ENCODE data around the gene DNAJC7.
"Not testable (repeated sequence)": the region's sequence is repeated elsewhere in the genome, so short reads cannot be mapped to it uniquely, and the experiment has no call there.

The DNAJC7 gene

GRCh38 chr17:41957031-41957868, 60.0 kb downstream of the DNAJC7 start:
- DNase-seq (ENCODE audit: low read depth in 2 of 2) = no peak

- no peak for DNase-seq (ENCODE audit: low read depth in 2 of 2)
Measured at GRCh38 chr17:41956522-41956921, 60.7 kb downstream of the DNAJC7 start.

- DNase-seq (ENCODE audit: low read depth in 2 of 2) = no peak
Measured at GRCh38 chr17:41948762-41949460, 68.3 kb downstream of the DNAJC7 start.

GRCh38 chr17:41944943-41945342, 72.3 kb downstream of the DNAJC7 start:
- no peak for DNase-seq (ENCODE audit: low read depth in 2 of 2)

- no peak for DNase-seq (ENCODE audit: low read depth in 2 of 2)
Measured at GRCh38 chr17:41943492-41943891, 73.7 kb downstream of the DNAJC7 start.

- no peak for DNase-seq (ENCODE audit: low read depth in 2 of 2)
Measured at GRCh38 chr17:41942626-41943373, 74.4 kb downstream of the DNAJC7 start.

- no peak for DNase-seq (ENCODE audit: low read depth in 2 of 2)
Measured at GRCh38 chr17:41941168-41941567, 76.1 kb downstream of the DNAJC7 start.

GRCh38 chr17:41939693-41940090, 77.5 kb downstream of the DNAJC7 start:
- DNase-seq (ENCODE audit: low read depth in 2 of 2) = no peak

- no peak for DNase-seq (ENCODE audit: low read depth in 2 of 2)
Measured at GRCh38 chr17:41939044-41939692, 78.1 kb downstream of the DNAJC7 start.

- no peak for DNase-seq (ENCODE audit: low read depth in 2 of 2)
Measured at GRCh38 chr17:41937970-41938954, 79.0 kb downstream of the DNAJC7 start.

- DNase-seq (ENCODE audit: low read depth in 2 of 2) = no peak
Measured at GRCh38 chr17:41935641-41936040, 81.6 kb downstream of the DNAJC7 start.

GRCh38 chr17:41932816-41933389, 84.3 kb downstream of the DNAJC7 start:
- no peak for DNase-seq (ENCODE audit: low read depth in 2 of 2)

GRCh38 chr17:41931715-41932114, 85.5 kb downstream of the DNAJC7 start:
- DNase-seq (ENCODE audit: low read depth in 2 of 2) = not testable (repeated sequence)

- DNase-seq (ENCODE audit: low read depth in 2 of 2) = not testable (repeated sequence)
Measured at GRCh38 chr17:41930833-41931156, 86.4 kb downstream of the DNAJC7 start.

GRCh38 chr17:41930009-41930832, 87.0 kb downstream of the DNAJC7 start, which contains the start of gene ODAD4:
Gene ODAD4, plus strand, starts transcription at chr17:41930617. Its CDS starts 107 bp downstream, at chr17:41930724.
- peak; percentile 91 to 93 for DNase-seq (ENCODE audit: low read depth in 2 of 2)

- DNase-seq (ENCODE audit: low read depth in 2 of 2) = no peak
Measured at GRCh38 chr17:41928693-41929251, 88.5 kb downstream of the DNAJC7 start.

Data from stimulated activated CD8-positive, alpha-beta memory T cell treated with anti-CD3 and anti-CD28 coated beads, Interleukin-7, amount 100 ng/mL, for 4 hours (primary cell).